B cell (primary cell): Measurements from ENCODE around the gene SBK1. TPM values are rescaled to one million over a fixed set of nuclear protein-coding genes. Genes with fewer than 3 reads are reported as not detected.

Source experiments
- ATAC-seq: fragments of 200-7000 bp; cut with Tn5 transposase; one replicate; pipeline ENCODE4 v1.10.0; 2021; ENCODE audit warnings: low read depth, mild to moderate bottlenecking, moderate number of reproducible peaks, moderate library complexity
- CTCF ChIA-PET: fragments of 350-600 bp; sonication (Branson Sonifier 250); formaldehyde crosslinking; loops from one replicate; lab custom pipeline; 2021; ENCODE audit warnings: antibody characterized with exemption, inconsistent platforms; lab: Charles Lee
- POLR2A ChIA-PET: fragments of 350-600 bp; sonication (Branson Sonifier 250); formaldehyde crosslinking; loops from one replicate; lab custom pipeline; 2021; ENCODE audit warnings: antibody characterized with exemption; lab: Charles Lee
- DNase-seq: peaks from one replicate; pipeline ENCODE4 v3.0.0; 2013
- H2AFZ ChIP-seq: 2 replicates; pipeline ENCODE4 v1.6.1; 2012; ENCODE audit warnings: mild to moderate bottlenecking, low read depth, low read length; ENCODE audit not compliant: insufficient read depth, poor library complexity, severe bottlenecking
- H3K27ac ChIP-seq, 2 donors: 1 replicate in 1 of 2; 2 replicates in 1 of 2; pipeline ENCODE4 v1.5.1; 2012 to 2013; ENCODE audit warnings: low read length in 2 of 2, mild to moderate bottlenecking in 2 of 2, moderate library complexity in 1 of 2
- H3K27me3 ChIP-seq, 4 experiments: fragments of 200-600 bp in 1 of 4; sonication (generic) in 1 of 4; replicated peaks in 1 of 4; 1 replicate in 2 of 4; 2 replicates in 2 of 4; pipeline versions ENCODE4 v1.6.1 to v1.7.0; 2013 to 2016; ENCODE audit warnings: low read length in 3 of 4, mild to moderate bottlenecking in 2 of 4, mixed read lengths in 1 of 4, moderate library complexity in 1 of 4; ENCODE audit not compliant: insufficient read depth in 4 of 4, control insufficient read depth in 3 of 4; ENCODE audit errors: control extremely low read depth in 1 of 4
- H3K36me3 ChIP-seq, 2 experiments: replicated peaks in 1 of 2; 1 replicate in 1 of 2; 2 replicates in 1 of 2; pipeline versions ENCODE4 v1.6.1 to v1.7.1; 2013; ENCODE audit warnings: low read length in 1 of 2; ENCODE audit not compliant: insufficient read depth in 2 of 2, control insufficient read depth in 1 of 2; ENCODE audit errors: control extremely low read depth in 1 of 2, extremely low read depth in 1 of 2
- H3K4me1 ChIP-seq, 2 donors: fragments of 200-600 bp in 1 of 2; sonication (generic) in 1 of 2; 1 replicate in 1 of 2; 2 replicates in 1 of 2; pipeline versions ENCODE4 v1.5.1 to v1.6.1; 2013 to 2017; ENCODE audit warnings: low read length in 2 of 2; ENCODE audit not compliant: control insufficient read depth in 2 of 2, insufficient read depth in 2 of 2
- H3K4me2 ChIP-seq: replicated peaks from 2 replicates; pipeline ENCODE3; 2012; ENCODE audit warnings: mild to moderate bottlenecking, low read depth, low read length; ENCODE audit not compliant: poor library complexity, severe bottlenecking
- H3K4me3 ChIP-seq, 5 experiments: fragments of 200-600 bp in 1 of 5; sonication (generic) in 1 of 5; 1 replicate in 3 of 5; 2 replicates in 2 of 5; pipeline versions ENCODE4 v1.5.1 to v1.7.0; 2011 to 2016; ENCODE audit warnings: low read length in 4 of 5, mild to moderate bottlenecking in 4 of 5, low read depth in 2 of 5, control low read depth in 1 of 5, moderate library complexity in 1 of 5; ENCODE audit not compliant: insufficient read depth in 1 of 5; ENCODE audit errors: control extremely low read depth in 1 of 5, extremely low read depth in 1 of 5
- H3K79me2 ChIP-seq: fragments of 200-600 bp; sonication (generic); one replicate; pipeline ENCODE4 v1.6.0; 2016; ENCODE audit warnings: low read length; ENCODE audit not compliant: control insufficient read depth, insufficient read depth
- H3K9ac ChIP-seq: fragments of 200-600 bp; sonication (generic); 2 replicates; pipeline ENCODE4 v1.6.1; 2017; ENCODE audit warnings: mild to moderate bottlenecking, low read length, moderate library complexity
- H3K9me3 ChIP-seq, 3 donors: one replicate each; pipeline versions ENCODE4 v1.6.1 to v1.7.1; 2013; ENCODE audit warnings: low read length in 2 of 3; ENCODE audit not compliant: control insufficient read depth in 2 of 3, insufficient read depth in 1 of 3; ENCODE audit errors: control extremely low read depth in 1 of 3
- H4K20me1 ChIP-seq: 2 replicates; pipeline ENCODE4 v1.6.0; 2012; ENCODE audit warnings: mild to moderate bottlenecking, low read length; ENCODE audit not compliant: insufficient read depth, control insufficient read depth, poor library complexity, severe bottlenecking
- H3K27ac Mint-ChIP-seq: one replicate; pipeline ENCODE4 v1.8.0; 2021; ENCODE audit warnings: mixed read lengths
- H3K27me3 Mint-ChIP-seq: one replicate; pipeline ENCODE4 v1.8.0; 2021; ENCODE audit warnings: mixed read lengths
- H3K4me1 Mint-ChIP-seq: one replicate; pipeline ENCODE4 v1.8.0; 2021; ENCODE audit warnings: mixed read lengths
- H3K4me3 Mint-ChIP-seq: one replicate; pipeline ENCODE4 v1.8.0; 2021; ENCODE audit warnings: mixed read lengths
- H3K9me3 Mint-ChIP-seq: one replicate; pipeline ENCODE4 v1.8.0; 2022; ENCODE audit warnings: mixed read lengths; ENCODE audit not compliant: insufficient read depth
- EZH2 ChIP-seq: IDR thresholded peaks from 2 replicates; pipeline ENCODE4 v1.6.1; 2012; ENCODE audit warnings: borderline replicate concordance, low read depth, mild to moderate bottlenecking, moderate library complexity, low read length; ENCODE audit not compliant: insufficient read depth, poor library complexity, severe bottlenecking
- WGBS: methylation state at CpG from one replicate; pipeline ENCODE4 v1.1.5; 2013; ENCODE audit warnings: missing lambda C conversion rate; ENCODE audit not compliant: insufficient coverage; 5-methylcytosine and 5-hydroxymethylcytosine counted together
- intact Hi-C: fragments of 100-400 bp; cut with micrococcal nuclease; formaldehyde crosslinking; loops from one replicate; pipeline ENCODE4 v1.10.0; 2022
- polyA plus RNA-seq: library from polyadenylated mRNA; depleted of rRNA; stranded (reverse); fragments of >200 nt; gene quantifications from 2 replicates; pipeline ENCODE4 v1.2.3, GENCODE V29; 2012
- total RNA-seq, 2 donors: library from RNA; stranded (reverse); fragments of 120-200 nt in 1 of 2; gene quantifications; 1 replicate in 1 of 2; 2 replicates in 1 of 2; pipeline versions ENCODE4 v1.2.3 to v1.2.4, GENCODE V29; 2013 to 2022
- TF ChIP-seq, protein P1 (sequence below): fragments of 200-600 bp; IDR thresholded peaks from one replicate; pipeline ENCODE4 v1.8.0; 2022; ENCODE audit warnings: antibody characterized with exemption, mild to moderate bottlenecking

Gene SBK1
- total and polyA plus RNA-seq, 2 donors (not counting 1 experiment from before 2014, with no cell fraction given): 0.22 to 1.3 TPM

- ATAC-seq (no peak), DNase-seq (no peak)
- Histone ChIP-seq H2AFZ (no peak overlapping the region), H3K4me1 (peaks cover 0 to 10% of the 10 kb centered on the region in 2 donors), H3K4me2 (no peak overlapping the region), H3K9ac (no peak overlapping the region), H3K79me2 (no peaks in the 10 kb centered on the region), H3K4me3 (no peak overlapping the region), H3K9me3 (peaks cover 0 to 3% (median 0%) of the 10 kb centered on the region in 3 donors), H3K27me3 (no peaks in the 10 kb centered on the region), H3K36me3 (no peaks in the 10 kb centered on the region), H3K27ac (no peak overlapping the region), H4K20me1 (no peaks in the 10 kb centered on the region)
- POLR2A ChIA-PET: no interaction called here
- WGBS: 86% methylated on average over 7 of the region's 9 CpGs
- Mint-ChIP-seq H3K27ac (no peak overlapping the region), H3K4me3 (no peak overlapping the region), H3K4me1 (peaks cover 2% of the 10 kb centered on the region), H3K27me3 (no peaks in the 10 kb centered on the region), H3K9me3 (no peaks in the 10 kb centered on the region)
- intact Hi-C loops: no loop called here
- CTCF ChIA-PET: interaction anchor here (0.8 to 5.7 kb wide), 6 partner anchors 9 to 95 kb away, joined by 3 to 118 read pairs (median 8); no protein-coding TSS in a partner anchor
- no peak for TF ChIP-seq EZH2
- TF ChIP-seq, protein P1, sequence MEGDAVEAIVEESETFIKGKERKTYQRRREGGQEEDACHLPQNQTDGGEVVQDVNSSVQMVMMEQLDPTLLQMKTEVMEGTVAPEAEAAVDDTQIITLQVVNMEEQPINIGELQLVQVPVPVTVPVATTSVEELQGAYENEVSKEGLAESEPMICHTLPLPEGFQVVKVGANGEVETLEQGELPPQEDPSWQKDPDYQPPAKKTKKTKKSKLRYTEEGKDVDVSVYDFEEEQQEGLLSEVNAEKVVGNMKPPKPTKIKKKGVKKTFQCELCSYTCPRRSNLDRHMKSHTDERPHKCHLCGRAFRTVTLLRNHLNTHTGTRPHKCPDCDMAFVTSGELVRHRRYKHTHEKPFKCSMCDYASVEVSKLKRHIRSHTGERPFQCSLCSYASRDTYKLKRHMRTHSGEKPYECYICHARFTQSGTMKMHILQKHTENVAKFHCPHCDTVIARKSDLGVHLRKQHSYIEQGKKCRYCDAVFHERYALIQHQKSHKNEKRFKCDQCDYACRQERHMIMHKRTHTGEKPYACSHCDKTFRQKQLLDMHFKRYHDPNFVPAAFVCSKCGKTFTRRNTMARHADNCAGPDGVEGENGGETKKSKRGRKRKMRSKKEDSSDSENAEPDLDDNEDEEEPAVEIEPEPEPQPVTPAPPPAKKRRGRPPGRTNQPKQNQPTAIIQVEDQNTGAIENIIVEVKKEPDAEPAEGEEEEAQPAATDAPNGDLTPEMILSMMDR: no peak
These were observed 25.9 kb downstream of the SBK1 start for GRCh38 chr16:28318042-28318744.

GRCh38 chr16:28319476-28320022 lies 27.2 kb downstream of the SBK1 start:
- peaks cover 2% of the 10 kb centered on the region for H3K4me1 Mint-ChIP-seq
- H3K27me3 Mint-ChIP-seq: no peaks in the 10 kb centered on the region
- DNase-seq: no peak
- Histone ChIP-seq H3K9ac (no peak overlapping the region), H3K9me3 (peaks cover 0 to 3% (median 0%) of the 10 kb centered on the region in 3 donors), H3K36me3 (no peaks in the 10 kb centered on the region), H3K27me3 (no peaks in the 10 kb centered on the region), H2AFZ (no peak overlapping the region), H3K27ac (no peak overlapping the region), H3K79me2 (no peaks in the 10 kb centered on the region), H4K20me1 (no peaks in the 10 kb centered on the region), H3K4me3 (no peak overlapping the region), H3K4me1 (peaks cover 0 to 10% of the 10 kb centered on the region in 2 donors), H3K4me2 (no peak overlapping the region)
- H3K27ac Mint-ChIP-seq: no peak overlapping the region
- WGBS: 94% methylated on average over 19 of the region's 26 CpGs
- ChIA-PET CTCF (interaction anchor here (5.7 kb wide), 1 partner anchor 38 kb away, joined by 118 read pairs; no protein-coding TSS in a partner anchor), POLR2A (no interaction called here)
- intact Hi-C loops: no loop called here
- no peak for ATAC-seq
- TF ChIP-seq, protein P1: no peak
- TF ChIP-seq EZH2: no peak
- no peaks in the 10 kb centered on the region for H3K9me3 Mint-ChIP-seq
- H3K4me3 Mint-ChIP-seq: no peak overlapping the region
